ENCODE data around the gene MUTYH.
A peak's percentile ranks its signal among the peaks of the same experiment; 100 is the strongest.

MUTYH gene

DNA sequence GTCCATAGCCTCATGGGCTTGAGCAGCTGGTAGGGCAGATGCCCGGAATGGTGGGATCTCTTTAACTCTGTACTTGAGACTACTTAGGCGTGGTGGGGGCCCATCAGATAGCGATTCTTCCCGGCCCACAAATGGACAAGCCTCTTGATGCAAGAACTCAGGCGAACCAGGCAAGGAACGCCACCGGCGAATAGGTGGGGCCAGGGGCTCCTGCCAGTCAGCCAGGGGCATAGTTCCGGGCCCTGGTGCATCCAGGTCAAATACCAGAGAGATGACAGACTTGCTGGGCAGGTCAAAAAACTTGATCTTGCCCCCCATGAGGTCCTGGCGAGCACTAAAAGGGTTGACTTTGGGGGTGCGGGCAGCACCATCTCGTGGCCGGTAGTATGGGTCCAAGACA is 4.8 kb upstream of the MUTYH start:
- H3K27ac ChIP-seq (ENCODE audit: poor library complexity, severe bottlenecking) = no peak overlapping the region
- no peaks in the 10 kb centered on the region for H3K27me3 ChIP-seq (ENCODE audit: insufficient read depth, poor library complexity, severe bottlenecking)
- peaks cover 24% of the 10 kb centered on the region for H3K4me1 ChIP-seq (ENCODE audit: insufficient read depth, poor library complexity, severe bottlenecking)
- ATAC-seq (ENCODE audit: low read depth) = no peak
- H3K36me3 ChIP-seq (ENCODE audit: low read depth) = peaks cover 30% of the 10 kb centered on the region
- no peaks in the 10 kb centered on the region for H3K9me3 ChIP-seq (ENCODE audit: severe bottlenecking)
- no peak for DNase-seq (ENCODE audit: low spot score)
- TF ChIP-seq CTCF (IDR thresholded peaks at IDR 0.05; ENCODE audit: poor library complexity, severe bottlenecking) = no peak
- H3K4me3 ChIP-seq (ENCODE audit: severe bottlenecking) = no peak overlapping the region

DNA sequence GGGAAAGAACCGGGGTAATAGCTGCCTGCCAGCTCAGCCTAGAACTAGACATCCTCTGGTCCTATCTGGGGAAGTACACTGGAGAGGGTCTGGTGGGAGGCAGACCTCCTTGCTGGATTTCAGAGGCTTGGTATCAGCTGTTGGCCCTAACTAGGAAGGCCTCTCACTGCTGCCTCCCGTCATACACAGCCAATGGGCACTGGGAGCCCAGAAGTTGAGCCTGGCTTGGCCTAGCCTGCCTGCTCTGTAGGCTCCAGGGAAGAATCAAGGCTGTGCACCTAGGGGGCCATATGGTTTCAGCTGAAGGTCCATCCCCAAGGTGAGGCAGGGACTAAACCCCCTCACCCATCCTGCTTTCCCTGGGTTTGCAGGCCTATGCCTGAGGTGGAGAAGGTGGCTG is 4.3 kb upstream of the MUTYH start:
- TF ChIP-seq CTCF (IDR thresholded peaks at IDR 0.05; ENCODE audit: poor library complexity, severe bottlenecking) = no peak
- H3K4me1 ChIP-seq (ENCODE audit: insufficient read depth, poor library complexity, severe bottlenecking) = peaks cover 20% of the 10 kb centered on the region
- no peak for DNase-seq (ENCODE audit: low spot score)
- H3K36me3 ChIP-seq (ENCODE audit: low read depth) = peaks cover 30% of the 10 kb centered on the region
- no peak overlapping the region for H3K4me3 ChIP-seq (ENCODE audit: severe bottlenecking)
- ATAC-seq (ENCODE audit: low read depth) = no peak
- no peaks in the 10 kb centered on the region for H3K9me3 ChIP-seq (ENCODE audit: severe bottlenecking)
- no peak overlapping the region for H3K27ac ChIP-seq (ENCODE audit: poor library complexity, severe bottlenecking)
- H3K27me3 ChIP-seq (ENCODE audit: insufficient read depth, poor library complexity, severe bottlenecking) = no peaks in the 10 kb centered on the region

- no peak for DNase-seq (ENCODE audit: low spot score)
- peaks cover 34% of the 10 kb centered on the region for H3K36me3 ChIP-seq (ENCODE audit: low read depth)
Measured at GRCh38 chr1:45340816-45341466, 701 bp upstream of the MUTYH start.

DNA sequence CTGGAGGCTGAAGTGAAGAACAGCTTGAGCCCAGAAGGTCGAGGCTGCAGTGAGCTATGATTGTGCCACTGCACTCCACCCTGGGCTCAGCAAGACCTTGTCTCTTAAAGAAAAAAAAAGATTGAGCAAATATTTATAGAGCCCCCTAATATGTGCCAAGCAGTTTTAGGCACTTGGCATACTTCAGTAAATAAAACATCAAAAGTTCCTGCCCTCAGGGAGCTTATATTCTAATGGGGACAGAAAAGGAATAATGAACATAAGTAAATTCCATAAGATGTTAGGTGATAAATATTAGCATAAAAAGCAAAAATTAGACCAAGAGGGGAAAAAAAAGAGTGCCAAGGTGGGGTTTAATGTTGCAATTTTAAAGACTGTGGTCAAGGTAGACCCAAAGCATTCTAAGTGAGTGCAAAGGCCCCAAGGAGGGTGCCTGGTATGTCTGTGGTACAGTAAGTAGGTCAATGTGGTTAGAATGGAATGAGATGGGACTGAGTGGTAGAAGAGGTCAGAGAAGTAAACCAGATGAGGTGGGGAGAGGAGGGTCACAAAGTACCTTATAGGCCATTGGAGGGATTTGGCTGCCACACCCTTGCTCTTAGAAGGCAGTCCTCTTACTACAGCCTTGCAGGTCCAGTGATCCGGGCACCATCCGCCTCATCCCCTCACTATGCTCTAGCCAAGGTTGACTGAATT is 2.5 kb downstream of the MUTYH start:
- ATAC-seq (ENCODE audit: low read depth) (no peak), DNase-seq (ENCODE audit: low spot score) (no peak)
- no peak for TF ChIP-seq CTCF (IDR thresholded peaks at IDR 0.05; ENCODE audit: poor library complexity, severe bottlenecking)
- no peaks in the 10 kb centered on the region for H3K9me3 ChIP-seq (ENCODE audit: severe bottlenecking)
- H3K27ac ChIP-seq (ENCODE audit: poor library complexity, severe bottlenecking) = no peak overlapping the region
- H3K27me3 ChIP-seq (ENCODE audit: insufficient read depth, poor library complexity, severe bottlenecking) = no peaks in the 10 kb centered on the region
- H3K4me1 ChIP-seq (ENCODE audit: insufficient read depth, poor library complexity, severe bottlenecking) = no peaks in the 10 kb centered on the region
- H3K4me3 ChIP-seq (ENCODE audit: severe bottlenecking) = no peak overlapping the region
- H3K36me3 ChIP-seq (ENCODE audit: low read depth) = peaks cover 31% of the 10 kb centered on the region

More at GRCh38 chr1:45340816-45341466, 701 bp upstream of the MUTYH start:
- Histone ChIP-seq H3K9me3 (ENCODE audit: severe bottlenecking) (no peaks in the 10 kb centered on the region), H3K27me3 (ENCODE audit: insufficient read depth, poor library complexity, severe bottlenecking) (no peaks in the 10 kb centered on the region), H3K4me1 (ENCODE audit: insufficient read depth, poor library complexity, severe bottlenecking) (no peaks in the 10 kb centered on the region), H3K27ac (ENCODE audit: poor library complexity, severe bottlenecking) (peak overlapping the region; percentile 81), H3K4me3 (ENCODE audit: severe bottlenecking) (peak overlapping the region; percentile 55)
- TF ChIP-seq CTCF (IDR thresholded peaks at IDR 0.05; ENCODE audit: poor library complexity, severe bottlenecking) = no peak
- no peak for ATAC-seq (ENCODE audit: low read depth)

DNA sequence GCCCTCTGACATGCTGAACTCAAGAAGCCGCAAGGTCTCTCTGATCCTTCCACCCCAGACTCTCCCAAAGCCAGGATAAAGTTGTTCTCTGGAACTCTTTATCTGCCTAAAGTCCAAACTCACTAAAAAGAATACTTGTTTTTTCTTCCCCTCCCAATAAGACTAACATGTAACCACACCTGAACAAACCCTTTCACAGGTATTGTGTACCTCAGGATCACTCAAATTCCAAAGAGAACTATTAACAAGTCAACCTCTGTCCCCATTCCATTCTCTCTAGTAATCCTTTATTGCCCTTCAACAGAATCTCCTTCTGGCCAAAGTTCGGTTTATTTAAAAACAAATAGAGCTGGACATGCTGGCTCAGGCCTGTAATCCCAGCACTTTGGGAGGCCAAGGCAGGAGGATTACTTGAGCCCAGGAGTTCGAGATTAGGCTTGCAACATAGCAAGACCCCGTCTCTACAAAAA is 4.3 kb downstream of the MUTYH start:
- Histone ChIP-seq H3K4me1 (ENCODE audit: insufficient read depth, poor library complexity, severe bottlenecking) (no peaks in the 10 kb centered on the region), H3K27ac (ENCODE audit: poor library complexity, severe bottlenecking) (peak overlapping the region; percentile 37), H3K9me3 (ENCODE audit: severe bottlenecking) (no peaks in the 10 kb centered on the region), H3K27me3 (ENCODE audit: insufficient read depth, poor library complexity, severe bottlenecking) (no peaks in the 10 kb centered on the region), H3K36me3 (ENCODE audit: low read depth) (peaks cover 19% of the 10 kb centered on the region), H3K4me3 (ENCODE audit: severe bottlenecking) (no peak overlapping the region)
- no peak for DNase-seq (ENCODE audit: low spot score)
- ATAC-seq (ENCODE audit: low read depth) = 0 out of 3 replicates have a peak, but pooled peaks have one; percentile 12
- no peak for TF ChIP-seq CTCF (IDR thresholded peaks at IDR 0.05; ENCODE audit: poor library complexity, severe bottlenecking)

All from RWPE2 (cell line).